Measurements from ENCODE around the gene LONP1. TPM values are rescaled to one million over a fixed set of nuclear protein-coding genes. Genes with fewer than 3 reads are reported as not detected.

Gene LONP1
- total RNA-seq, 1 donor from 2014 or later = 77.8 TPM

- peak overlapping the region; percentile 95 for H3K27ac ChIP-seq (ENCODE audit: low read depth, low read length)
- H3K9me3 ChIP-seq (ENCODE audit: insufficient read depth, low read depth, low read length) = no peaks in the 10 kb centered on the region
- Mint-ChIP-seq H3K4me1 (ENCODE audit: low read depth, unreplicated experiment) (peaks cover 19% of the 10 kb centered on the region), H3K4me3 (ENCODE audit: unreplicated experiment) (peak overlapping the region; percentile 98), H3K27ac (ENCODE audit: unreplicated experiment) (peak overlapping the region; percentile 100), H3K27me3 (ENCODE audit: low read depth, unreplicated experiment) (no peaks in the 10 kb centered on the region), H3K36me3 (ENCODE audit: low read depth, unreplicated experiment) (peaks cover 12% of the 10 kb centered on the region), H3K9me3 (ENCODE audit: unreplicated experiment) (no peaks in the 10 kb centered on the region)
- no peaks in the 10 kb centered on the region for H3K27me3 ChIP-seq (ENCODE audit: insufficient read depth, low read length)
- TF ChIP-seq EZH2 (IDR thresholded peaks at IDR 0.05; ENCODE audit: insufficient read depth, low read length) = no peak
- TF ChIP-seq CTCF (IDR thresholded peaks at IDR 0.05; ENCODE audit: insufficient read depth, low read depth, low read length) = no peak
- no peak overlapping the region for H2AFZ ChIP-seq (ENCODE audit: low read depth, low read length)
- peaks cover 27% of the 10 kb centered on the region for H3K4me1 ChIP-seq (ENCODE audit: insufficient read depth, low read length)
- peak overlapping the region; percentile 96 for H3K9ac ChIP-seq (ENCODE audit: low read length)
- H3K79me2 ChIP-seq (ENCODE audit: insufficient read depth, low read length) = peaks cover 62% of the 10 kb centered on the region
- FAIRE-seq (no peak), DNase-seq (ENCODE audit: low read depth) (no peak)
- H4K20me1 ChIP-seq (ENCODE audit: insufficient read depth, low read length) = peaks cover 50% of the 10 kb centered on the region
- H3K4me2 ChIP-seq (ENCODE audit: low read length) = peak overlapping the region; percentile 91
- H3K4me3 ChIP-seq (ENCODE audit: insufficient read depth, low read depth, low read length) = peak overlapping the region; percentile 90
- peaks cover 15% of the 10 kb centered on the region for H3K36me3 ChIP-seq (ENCODE audit: insufficient read depth, low read length)
Observed at GRCh38 chr19:5717215-5717935, 2.6 kb downstream of the LONP1 start.

- Histone ChIP-seq H3K79me2 (ENCODE audit: insufficient read depth, low read length) (peaks cover 61% of the 10 kb centered on the region), H3K27ac (ENCODE audit: low read depth, low read length) (no peak overlapping the region), H3K9me3 (ENCODE audit: insufficient read depth, low read depth, low read length) (no peaks in the 10 kb centered on the region), H4K20me1 (ENCODE audit: insufficient read depth, low read length) (peaks cover 57% of the 10 kb centered on the region), H3K27me3 (ENCODE audit: insufficient read depth, low read length) (no peaks in the 10 kb centered on the region), H3K4me2 (ENCODE audit: low read length) (no peak overlapping the region), H3K36me3 (ENCODE audit: insufficient read depth, low read length) (peaks cover 28% of the 10 kb centered on the region), H3K4me1 (ENCODE audit: insufficient read depth, low read length) (peaks cover 23% of the 10 kb centered on the region), H3K4me3 (ENCODE audit: insufficient read depth, low read depth, low read length) (no peak overlapping the region), H2AFZ (ENCODE audit: low read depth, low read length) (no peak overlapping the region), H3K9ac (ENCODE audit: low read length) (no peak overlapping the region)
- peaks cover 19% of the 10 kb centered on the region for H3K4me1 Mint-ChIP-seq (ENCODE audit: low read depth, unreplicated experiment)
- no peaks in the 10 kb centered on the region for H3K27me3 Mint-ChIP-seq (ENCODE audit: low read depth, unreplicated experiment)
- DNase-seq (ENCODE audit: low read depth) = no peak
- H3K27ac Mint-ChIP-seq (ENCODE audit: unreplicated experiment) = no peak overlapping the region
- FAIRE-seq = no peak
- TF ChIP-seq EZH2 (IDR thresholded peaks at IDR 0.05; ENCODE audit: insufficient read depth, low read length) (no peak), CTCF (IDR thresholded peaks at IDR 0.05; ENCODE audit: insufficient read depth, low read depth, low read length) (no peak)
- H3K4me3 Mint-ChIP-seq (ENCODE audit: unreplicated experiment) = no peak overlapping the region
- H3K36me3 Mint-ChIP-seq (ENCODE audit: low read depth, unreplicated experiment) = peaks cover 22% of the 10 kb centered on the region
- H3K9me3 Mint-ChIP-seq (ENCODE audit: unreplicated experiment) = no peaks in the 10 kb centered on the region
Observed at GRCh38 chr19:5714816-5715215, 5.1 kb downstream of the LONP1 start.

- Histone ChIP-seq H3K27ac (ENCODE audit: low read depth, low read length) (no peak overlapping the region), H3K9me3 (ENCODE audit: insufficient read depth, low read depth, low read length) (no peaks in the 10 kb centered on the region), H3K36me3 (ENCODE audit: insufficient read depth, low read length) (peaks cover 28% of the 10 kb centered on the region), H3K4me1 (ENCODE audit: insufficient read depth, low read length) (peaks cover 12% of the 10 kb centered on the region), H3K27me3 (ENCODE audit: insufficient read depth, low read length) (no peaks in the 10 kb centered on the region), H3K9ac (ENCODE audit: low read length) (no peak overlapping the region), H2AFZ (ENCODE audit: low read depth, low read length) (no peak overlapping the region), H3K4me2 (ENCODE audit: low read length) (no peak overlapping the region), H4K20me1 (ENCODE audit: insufficient read depth, low read length) (peaks cover 55% of the 10 kb centered on the region), H3K79me2 (ENCODE audit: insufficient read depth, low read length) (peaks cover 45% of the 10 kb centered on the region), H3K4me3 (ENCODE audit: insufficient read depth, low read depth, low read length) (no peak overlapping the region)
- Mint-ChIP-seq H3K27ac (ENCODE audit: unreplicated experiment) (no peak overlapping the region), H3K27me3 (ENCODE audit: low read depth, unreplicated experiment) (no peaks in the 10 kb centered on the region), H3K9me3 (ENCODE audit: unreplicated experiment) (no peaks in the 10 kb centered on the region), H3K4me1 (ENCODE audit: low read depth, unreplicated experiment) (peaks cover 19% of the 10 kb centered on the region), H3K4me3 (ENCODE audit: unreplicated experiment) (no peak overlapping the region), H3K36me3 (ENCODE audit: low read depth, unreplicated experiment) (peaks cover 22% of the 10 kb centered on the region)
- FAIRE-seq (no peak), DNase-seq (ENCODE audit: low read depth) (no peak)
- TF ChIP-seq EZH2 (IDR thresholded peaks at IDR 0.05; ENCODE audit: insufficient read depth, low read length) (no peak), CTCF (IDR thresholded peaks at IDR 0.05; ENCODE audit: insufficient read depth, low read depth, low read length) (no peak)
Observed at GRCh38 chr19:5713228-5713627, 6.7 kb downstream of the LONP1 start.
